GM20000 (cell line): ENCODE measurements around the gene CEP104.

ENCODE experiments used
- DNase-seq: peaks from one replicate; pipeline ENCODE4 v3.0.0; 2012; ENCODE audit warnings: low spot score
- TF ChIP-seq, protein P1 (sequence below): IDR thresholded peaks from 2 replicates; pipeline ENCODE4 v1.5.1; 2012; ENCODE audit warnings: mild to moderate bottlenecking, control low read depth; ENCODE audit errors: extremely low read depth, missing control alignments

CEP104 gene

DNA sequence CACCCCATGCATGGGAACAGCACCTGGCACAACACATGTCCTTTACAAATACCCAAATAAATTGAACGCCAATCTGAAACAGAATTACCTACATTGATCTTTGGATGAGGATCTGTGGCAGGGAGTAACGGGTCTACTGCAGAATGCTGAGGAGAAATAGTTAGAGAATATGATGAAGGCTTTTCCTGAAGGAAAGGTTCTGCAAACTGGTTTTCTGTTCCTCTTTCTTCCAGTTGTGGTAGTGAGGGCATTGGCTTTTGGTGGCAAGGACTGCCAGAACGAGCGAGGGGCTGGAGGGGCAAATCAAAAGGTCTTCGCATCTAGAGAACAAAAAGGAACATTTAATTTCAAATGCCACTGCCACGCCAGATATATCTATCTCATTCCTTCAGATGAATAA lies 19.8 kb downstream of the CEP104 start:
- TF ChIP-seq, protein P1, sequence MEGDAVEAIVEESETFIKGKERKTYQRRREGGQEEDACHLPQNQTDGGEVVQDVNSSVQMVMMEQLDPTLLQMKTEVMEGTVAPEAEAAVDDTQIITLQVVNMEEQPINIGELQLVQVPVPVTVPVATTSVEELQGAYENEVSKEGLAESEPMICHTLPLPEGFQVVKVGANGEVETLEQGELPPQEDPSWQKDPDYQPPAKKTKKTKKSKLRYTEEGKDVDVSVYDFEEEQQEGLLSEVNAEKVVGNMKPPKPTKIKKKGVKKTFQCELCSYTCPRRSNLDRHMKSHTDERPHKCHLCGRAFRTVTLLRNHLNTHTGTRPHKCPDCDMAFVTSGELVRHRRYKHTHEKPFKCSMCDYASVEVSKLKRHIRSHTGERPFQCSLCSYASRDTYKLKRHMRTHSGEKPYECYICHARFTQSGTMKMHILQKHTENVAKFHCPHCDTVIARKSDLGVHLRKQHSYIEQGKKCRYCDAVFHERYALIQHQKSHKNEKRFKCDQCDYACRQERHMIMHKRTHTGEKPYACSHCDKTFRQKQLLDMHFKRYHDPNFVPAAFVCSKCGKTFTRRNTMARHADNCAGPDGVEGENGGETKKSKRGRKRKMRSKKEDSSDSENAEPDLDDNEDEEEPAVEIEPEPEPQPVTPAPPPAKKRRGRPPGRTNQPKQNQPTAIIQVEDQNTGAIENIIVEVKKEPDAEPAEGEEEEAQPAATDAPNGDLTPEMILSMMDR, result no peak
- DNase-seq, result no peak

DNA sequence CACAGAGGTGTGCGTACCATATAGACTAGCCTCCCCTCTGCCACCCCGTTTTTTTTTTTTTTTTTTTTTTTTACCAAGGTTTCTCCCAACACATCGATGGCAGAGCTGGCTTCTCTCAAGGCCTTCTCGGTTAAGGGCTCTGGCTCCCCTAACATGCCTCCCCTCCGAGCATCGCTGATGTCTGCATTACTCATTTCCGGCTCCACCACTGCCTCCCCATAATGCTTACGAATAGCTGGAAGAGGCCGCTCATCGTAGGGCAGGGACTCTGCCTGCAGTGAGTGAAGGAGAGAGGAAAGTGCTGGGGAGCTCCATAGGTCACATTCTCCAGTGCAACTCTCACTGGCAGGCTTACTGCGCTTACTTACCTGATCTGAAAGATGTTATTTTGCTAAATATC lies 20.6 kb downstream of the CEP104 start:
- TF ChIP-seq, protein P1, result no peak
- no peak for DNase-seq

DNA sequence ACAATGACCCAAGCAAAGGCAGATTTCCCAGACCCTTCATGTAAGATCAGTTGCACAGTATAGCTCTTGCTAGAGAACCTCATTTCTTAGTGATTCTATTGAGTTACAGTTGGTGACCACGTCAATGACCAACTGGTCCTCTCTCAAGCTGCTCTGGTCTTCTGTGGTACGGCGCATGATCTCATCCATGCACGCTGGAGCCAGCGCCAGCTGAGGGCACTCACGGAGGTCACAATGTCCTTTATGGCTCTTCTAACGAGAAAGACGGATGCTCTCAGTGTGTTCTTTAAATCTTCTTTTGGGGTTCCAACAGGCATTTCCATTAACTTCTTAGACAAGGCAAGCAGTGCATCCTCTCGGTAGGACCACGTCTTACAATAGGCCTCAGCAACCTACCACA lies 22.3 kb downstream of the CEP104 start:
- TF ChIP-seq, protein P1, result no peak
- no peak for DNase-seq

DNA sequence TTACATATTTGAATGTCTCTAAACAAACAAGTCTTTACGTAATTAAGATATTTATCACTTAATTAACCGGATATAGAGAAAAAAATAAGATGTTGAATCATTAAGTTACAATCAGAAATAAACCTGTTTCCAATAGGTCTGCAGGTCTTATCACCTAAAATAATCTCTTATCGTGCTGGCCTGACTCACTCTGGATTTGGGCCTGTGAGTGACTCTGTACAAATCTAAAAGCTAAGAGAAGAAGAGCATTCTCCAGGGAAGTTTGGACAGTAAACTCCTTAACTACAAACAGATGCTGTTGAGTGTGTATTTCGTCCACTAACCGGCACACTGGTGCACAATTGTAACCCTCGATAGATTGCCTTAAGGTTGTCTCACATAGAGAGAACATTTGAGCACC lies 25.3 kb downstream of the CEP104 start:
- DNase-seq, result no peak
- TF ChIP-seq, protein P1, result no peak

DNA sequence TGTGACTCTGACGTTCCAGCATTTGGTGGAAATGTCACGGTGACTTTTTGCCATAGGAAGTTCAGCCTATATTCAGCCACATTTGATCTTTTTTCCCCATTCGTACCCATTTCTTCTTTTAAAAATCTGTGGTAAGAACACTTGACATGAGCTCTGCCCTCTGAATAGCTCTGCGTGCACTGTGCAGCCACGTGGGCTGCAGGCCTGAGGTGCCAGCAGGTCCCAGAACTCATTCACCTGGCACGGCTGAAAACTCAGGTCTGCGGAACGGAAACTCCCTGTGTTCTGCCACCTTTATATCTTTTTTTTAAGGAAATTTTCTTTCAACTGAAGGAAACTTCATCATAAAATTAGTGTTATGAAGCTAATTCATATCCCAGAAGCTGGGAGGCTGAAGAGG lies 28.6 kb downstream of the CEP104 start:
- no peak for DNase-seq
- TF ChIP-seq, protein P1, result no peak

DNA sequence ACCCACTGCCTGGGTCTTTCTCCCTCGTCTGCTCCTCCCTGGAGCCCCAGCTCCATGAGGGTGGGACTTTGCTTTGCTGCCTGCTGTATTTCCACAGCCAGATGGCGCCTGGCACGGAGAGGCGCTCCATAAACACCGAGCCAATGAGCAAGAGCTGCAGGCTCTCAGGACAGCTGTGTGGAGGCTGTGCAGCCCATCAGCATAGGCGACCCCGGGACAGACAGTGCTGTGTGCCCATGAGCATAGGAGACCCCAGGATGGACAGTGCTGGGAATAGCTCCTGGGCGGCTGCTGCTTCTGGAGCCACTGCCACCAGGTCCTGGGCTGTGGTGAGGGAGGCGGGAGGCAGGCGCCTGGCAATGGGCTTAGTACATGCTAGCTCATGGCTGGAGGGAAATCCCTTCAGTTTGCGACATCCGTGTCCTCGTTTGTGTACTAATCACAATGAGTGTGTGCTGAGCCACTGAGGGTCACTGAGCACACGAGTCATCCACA lies 29.2 kb downstream of the CEP104 start:
- TF ChIP-seq, protein P1, result no peak
- DNase-seq, result no peak

DNA sequence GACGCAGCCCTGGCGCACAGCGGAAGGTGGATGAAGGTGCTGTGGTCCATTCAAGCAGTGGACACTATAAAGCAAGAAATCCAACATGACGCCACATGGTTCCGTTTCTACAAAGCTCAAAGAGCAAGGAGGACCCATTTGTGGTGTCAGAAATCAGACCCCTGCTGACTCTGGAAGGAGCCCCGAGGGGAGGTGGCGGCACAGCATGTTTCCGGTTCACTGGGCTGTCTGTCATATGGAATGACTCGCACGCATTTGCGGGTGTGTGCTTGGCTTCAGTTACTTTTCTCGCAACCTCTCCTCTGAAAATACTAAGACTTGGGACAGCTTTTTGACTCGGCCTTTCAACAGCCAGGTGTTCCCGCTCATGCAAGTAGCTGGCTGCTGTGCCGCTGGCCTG lies 31.7 kb downstream of the CEP104 start:
- DNase-seq, result no peak

More for the DNA sequence above, 31.7 kb downstream of the CEP104 start:
- TF ChIP-seq, protein P1, result no peak
